SH-SY5Y (cell line): Measurements from ENCODE around the gene PAPOLG.

ENCODE experiments used
- GATA2 ChIP-seq: IDR thresholded peaks from 2 replicates; pipeline ENCODE4 v1.6.1; 2011; ENCODE audit warnings: mild to moderate bottlenecking, low read depth, low read length
- GATA3 ChIP-seq: IDR thresholded peaks from 2 replicates; pipeline ENCODE4 v1.6.1; 2011; ENCODE audit warnings: low read depth, mild to moderate bottlenecking, low read length, moderate library complexity

Gene PAPOLG

DNA sequence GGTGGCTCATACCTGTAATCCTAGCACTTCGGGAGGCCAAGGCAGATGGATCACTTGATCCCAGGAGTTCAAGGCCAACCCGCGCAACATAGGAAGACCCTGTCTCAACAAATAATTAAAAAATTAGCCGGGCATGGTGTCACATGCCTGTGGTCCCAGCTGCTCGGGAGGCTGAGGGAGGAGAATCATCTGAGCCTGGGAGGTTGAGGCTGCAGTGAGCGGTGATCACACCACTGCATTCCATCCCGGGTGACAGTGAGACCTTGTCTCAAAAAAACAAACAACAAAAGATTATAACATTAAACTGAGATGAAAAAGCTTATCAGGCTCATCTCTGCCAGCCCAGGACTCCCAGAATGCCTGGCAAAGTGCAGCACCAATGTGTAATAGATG, 50.5 kb downstream of the PAPOLG start:
- TF ChIP-seq GATA2 (no peak), GATA3 (no peak)

DNA sequence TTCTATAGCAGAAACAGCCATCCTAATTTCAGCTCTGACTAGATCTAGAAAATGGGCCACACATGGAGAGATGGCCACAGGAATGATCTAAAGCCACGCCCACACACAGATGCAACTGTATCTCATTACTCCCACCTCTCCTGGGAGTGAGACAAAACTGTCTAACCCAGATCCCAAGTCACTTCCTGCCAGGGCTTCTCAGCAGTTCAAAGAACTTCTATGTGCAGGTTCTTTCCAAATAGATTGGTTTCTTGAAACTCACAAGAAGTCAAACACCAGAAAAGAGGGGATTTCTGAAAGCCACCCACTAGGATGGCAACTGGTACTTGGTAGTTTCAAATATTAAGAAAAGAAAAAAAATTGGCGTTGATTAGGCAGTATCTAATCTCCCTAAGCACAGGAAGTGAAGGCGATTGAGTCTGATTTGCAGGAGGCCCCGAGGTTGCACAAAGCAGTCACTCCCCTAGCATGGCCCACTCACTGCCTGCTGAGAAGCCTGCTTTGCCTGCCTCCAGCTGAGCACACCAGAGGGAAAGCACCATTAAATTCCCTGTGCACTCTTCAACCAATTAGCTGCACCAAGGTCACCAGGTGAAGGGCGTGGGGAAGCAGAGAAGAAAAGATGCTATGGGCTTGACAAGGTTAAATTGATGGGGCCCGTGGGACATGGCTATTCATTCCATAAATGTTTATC, 51.1 kb downstream of the PAPOLG start:
- TF ChIP-seq GATA3 (no peak), GATA2 (no peak)

DNA sequence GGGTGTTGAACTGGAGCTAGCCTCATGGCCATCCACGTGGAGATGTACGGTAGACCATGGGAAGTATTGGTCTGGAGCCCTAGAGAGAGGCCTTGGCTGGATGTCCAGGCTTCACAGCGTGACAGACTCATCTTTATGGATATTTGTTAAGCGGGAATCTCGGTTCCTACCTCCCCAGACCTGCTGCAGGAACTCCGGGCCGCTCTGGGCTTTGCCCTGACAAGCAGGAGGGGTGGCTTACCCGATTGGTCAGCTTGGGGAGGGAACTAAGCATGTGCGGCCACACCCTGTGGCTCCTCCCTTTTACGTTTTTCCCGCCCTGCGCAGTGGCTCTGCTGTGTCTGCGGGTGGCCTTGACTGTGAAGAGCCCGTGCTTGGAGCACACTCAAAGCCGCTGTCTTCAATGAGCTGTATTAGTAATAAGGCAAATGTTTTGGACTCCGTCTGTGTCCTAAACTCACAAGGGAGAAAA, 52.3 kb downstream of the PAPOLG start:
- TF ChIP-seq GATA3: no peak
- TF ChIP-seq GATA2: no peak

DNA sequence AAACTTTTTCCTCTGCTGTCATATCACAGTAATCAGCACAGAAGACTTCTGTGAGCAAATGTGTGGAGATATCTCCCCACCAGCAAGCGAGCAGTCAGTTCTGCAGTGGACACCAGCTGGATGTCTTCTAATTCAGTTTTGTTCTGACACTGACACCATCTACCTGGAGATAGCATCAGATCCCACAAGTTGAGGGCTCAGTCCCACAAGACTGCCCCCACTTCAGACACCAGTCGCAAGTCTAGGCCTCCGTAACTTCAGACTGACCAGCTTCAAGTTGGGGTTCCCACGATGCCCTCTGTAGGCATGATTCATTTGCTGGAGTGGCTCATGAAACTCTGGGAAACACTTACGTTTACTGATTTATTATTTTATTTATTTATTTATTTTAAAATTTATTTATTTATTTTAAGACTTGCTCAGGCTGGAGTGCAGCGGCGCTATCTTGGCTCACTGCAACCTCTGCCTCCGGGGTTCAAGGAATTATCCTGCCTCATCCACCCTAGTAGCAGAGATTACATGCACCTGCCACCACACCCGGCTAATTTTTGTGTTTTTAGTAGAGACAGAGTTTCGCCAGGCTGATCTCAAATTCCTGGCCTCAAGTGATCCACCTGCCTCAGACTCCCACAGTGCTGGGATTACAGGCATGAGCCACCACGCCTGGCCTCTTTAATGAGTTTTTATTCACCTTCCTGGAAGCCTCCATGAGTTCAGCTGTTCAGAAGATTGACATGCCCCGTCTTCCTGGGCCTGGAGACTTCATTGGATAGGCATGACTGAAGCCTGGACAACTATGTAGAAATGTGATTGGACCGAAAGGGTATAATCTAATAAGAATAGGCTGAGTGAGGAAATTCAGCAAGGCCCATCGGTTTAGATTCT, 55.7 kb downstream of the PAPOLG start:
- no peak for TF ChIP-seq GATA3
- no peak for TF ChIP-seq GATA2

DNA sequence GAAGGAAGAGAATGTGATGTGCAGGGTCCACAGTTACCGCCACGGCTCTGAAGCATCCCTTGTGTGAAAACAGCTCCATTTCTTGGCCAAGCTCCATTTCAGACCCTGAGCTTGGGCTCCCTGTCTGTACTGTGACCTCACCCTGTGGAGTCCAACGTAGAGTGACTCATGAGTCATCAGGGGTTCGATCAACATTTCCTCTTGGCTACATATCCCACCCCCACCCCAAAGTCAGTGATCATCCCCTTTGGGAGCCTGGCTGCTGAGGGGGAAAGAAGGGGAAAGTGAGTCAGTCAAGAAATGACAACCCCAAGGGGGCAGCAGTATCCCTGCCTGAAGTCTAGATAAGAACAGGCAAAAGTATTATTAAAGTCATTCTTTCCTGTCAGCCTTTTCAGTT, 62.2 kb downstream of the PAPOLG start:
- TF ChIP-seq GATA2: no peak
- no peak for TF ChIP-seq GATA3

DNA sequence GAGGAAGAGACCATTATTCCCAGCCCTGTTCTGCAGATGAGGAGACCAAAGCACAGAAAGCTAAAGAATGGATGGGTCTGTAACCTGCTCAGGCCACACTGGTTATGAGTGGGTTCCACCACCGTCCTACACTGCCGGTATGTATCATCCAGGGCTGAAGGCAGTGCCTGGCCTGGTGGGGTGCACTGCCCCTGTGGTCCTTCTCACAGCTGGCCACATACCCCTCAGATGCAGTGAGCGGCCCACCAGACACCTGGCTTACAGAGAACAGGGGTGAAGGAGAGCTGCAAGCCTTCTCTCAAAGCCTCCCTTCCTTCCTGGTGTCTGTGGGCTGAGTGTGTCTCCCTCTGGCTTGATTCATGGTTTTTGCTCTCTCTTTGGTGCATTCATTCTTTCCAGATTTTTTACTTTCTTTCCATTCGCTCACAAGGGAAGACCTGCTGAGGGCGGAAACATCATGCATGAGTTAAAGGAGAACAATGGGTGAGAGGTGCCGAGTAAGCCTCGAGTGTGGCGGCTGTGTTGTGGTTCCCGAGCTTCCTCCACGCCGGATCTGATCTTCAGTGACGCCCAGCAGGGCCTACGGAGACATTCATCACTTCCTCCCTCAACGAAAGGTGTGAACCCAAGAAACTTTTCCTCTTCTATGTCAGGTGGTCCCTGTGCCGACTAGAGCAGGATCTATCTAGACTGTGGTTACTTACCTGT, 63.2 kb downstream of the PAPOLG start:
- no peak for TF ChIP-seq GATA3
- no peak for TF ChIP-seq GATA2

DNA sequence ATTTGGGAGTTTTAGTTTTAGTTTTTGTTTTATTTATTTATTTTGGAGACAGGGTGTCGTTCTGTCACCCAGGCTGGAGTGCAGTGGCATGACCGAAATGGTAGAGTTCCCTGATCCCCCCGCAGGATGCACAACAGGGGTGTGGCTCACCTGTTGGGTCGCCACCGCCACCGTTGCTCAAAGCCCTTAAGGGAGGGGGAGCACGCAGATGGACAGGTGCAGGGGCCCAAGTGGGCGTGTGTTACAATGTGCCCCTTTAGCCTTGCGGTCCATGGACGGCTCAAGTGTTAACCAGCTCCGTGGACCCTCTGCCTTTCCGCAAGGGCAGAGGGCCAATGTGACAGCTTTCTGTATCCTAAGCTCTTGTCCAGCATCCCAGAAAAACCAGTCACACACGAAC, 63.9 kb downstream of the PAPOLG start:
- TF ChIP-seq GATA2 (no peak), GATA3 (no peak)

DNA sequence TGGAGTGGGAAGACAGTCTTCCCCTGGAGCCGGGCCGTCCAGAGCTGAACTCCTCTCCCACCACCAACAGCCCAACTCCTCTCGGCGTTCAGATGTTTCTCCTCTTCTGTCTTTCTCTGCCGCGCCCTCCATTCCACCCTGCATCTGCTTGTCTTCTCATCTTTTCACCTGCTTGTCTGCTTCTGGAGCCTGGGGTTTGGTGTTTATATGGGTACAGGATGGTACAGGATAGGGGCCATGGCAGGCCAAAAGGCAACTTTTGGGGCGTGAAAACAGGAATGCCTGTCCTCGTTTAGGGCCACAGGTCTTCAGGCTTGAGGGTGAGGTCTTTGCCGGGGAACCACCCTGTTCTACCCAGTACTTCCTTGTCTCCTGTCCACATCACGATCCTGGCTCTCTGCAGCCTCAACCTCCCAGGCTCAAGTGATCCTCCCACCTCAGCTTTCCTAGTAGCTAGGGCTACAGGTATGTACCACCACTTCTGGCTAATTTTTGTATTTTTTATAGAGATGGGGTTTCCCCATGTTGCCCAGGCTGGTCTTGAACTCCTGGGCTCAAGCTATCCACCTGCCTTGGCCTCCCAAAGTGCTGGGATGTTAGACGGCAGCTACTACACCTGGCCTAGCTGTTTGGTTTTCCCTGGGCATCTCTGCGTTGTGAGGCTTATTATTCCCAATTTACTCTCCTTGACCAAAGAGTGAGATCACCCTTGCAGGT, 64.5 kb downstream of the PAPOLG start:
- TF ChIP-seq GATA3 (no peak), GATA2 (no peak)

DNA sequence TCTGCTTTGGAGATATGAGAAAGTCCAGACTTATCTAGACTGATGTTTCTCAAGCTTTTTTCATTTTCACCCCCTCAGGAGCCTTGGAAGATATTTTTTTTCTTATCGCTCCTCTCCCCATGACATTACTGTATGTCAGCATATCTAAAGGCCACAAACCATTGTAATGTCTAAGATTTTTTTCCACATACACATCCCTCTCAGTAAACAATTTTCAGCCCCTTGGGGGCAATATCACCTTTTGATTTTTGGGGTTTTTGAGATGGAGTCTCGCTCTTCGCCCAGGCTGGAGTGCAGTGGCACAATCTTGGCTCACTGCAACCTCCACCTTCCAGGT, 65.0 kb downstream of the PAPOLG start:
- no peak for TF ChIP-seq GATA3
- TF ChIP-seq GATA2: no peak

DNA sequence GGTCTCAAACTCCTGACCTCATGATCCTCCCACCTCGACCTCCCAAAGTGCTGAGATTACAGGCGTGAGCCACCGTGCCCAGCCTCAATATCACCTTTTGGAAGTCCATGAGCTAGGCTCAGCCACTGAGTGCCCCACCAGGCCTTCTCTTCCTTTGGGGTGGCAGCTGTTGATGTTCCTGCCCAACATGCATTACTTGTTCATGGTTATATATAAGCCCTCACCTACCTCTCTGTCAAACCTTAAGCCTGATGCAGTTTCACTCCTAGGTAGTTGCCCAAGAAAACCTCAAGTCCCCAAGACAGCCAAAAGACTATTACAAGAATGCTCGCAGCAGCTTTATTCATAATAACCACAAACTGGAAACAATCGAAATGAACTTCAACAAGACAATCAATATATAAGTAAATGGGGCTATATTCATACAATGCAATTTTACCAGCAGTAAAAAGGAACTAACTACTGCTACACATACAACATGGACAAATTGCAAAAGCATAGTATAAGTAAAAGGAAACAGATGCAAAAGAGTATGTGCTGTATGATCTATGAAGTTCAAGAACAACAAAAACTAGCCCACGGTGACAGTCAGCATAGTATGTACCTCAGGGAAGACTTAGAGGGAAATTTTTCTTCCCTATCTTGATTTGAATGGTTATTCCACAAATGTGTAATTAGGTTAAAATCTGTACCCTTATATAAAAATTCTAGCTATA, 65.7 kb downstream of the PAPOLG start:
- TF ChIP-seq GATA2: no peak
- TF ChIP-seq GATA3: no peak

DNA sequence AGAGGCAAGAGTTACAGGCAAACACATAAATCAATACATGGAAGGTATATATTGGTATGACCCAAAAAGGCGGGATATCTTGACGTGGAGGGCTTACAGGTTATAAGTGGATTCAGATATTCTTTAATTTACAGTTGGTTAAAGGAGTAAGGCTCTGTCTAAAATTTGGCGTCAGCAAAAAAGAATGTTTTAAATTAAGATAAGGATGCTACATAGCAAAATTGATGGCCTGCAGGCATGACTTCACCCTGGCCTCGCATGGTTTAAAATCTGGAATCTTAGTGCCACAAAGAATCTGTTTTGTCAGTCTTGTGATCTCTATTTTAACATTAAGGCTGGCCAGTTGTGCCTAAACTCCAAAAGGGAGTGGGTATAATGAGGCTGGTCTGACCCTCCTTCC, 66.9 kb downstream of the PAPOLG start:
- TF ChIP-seq GATA2 (no peak), GATA3 (no peak)

DNA sequence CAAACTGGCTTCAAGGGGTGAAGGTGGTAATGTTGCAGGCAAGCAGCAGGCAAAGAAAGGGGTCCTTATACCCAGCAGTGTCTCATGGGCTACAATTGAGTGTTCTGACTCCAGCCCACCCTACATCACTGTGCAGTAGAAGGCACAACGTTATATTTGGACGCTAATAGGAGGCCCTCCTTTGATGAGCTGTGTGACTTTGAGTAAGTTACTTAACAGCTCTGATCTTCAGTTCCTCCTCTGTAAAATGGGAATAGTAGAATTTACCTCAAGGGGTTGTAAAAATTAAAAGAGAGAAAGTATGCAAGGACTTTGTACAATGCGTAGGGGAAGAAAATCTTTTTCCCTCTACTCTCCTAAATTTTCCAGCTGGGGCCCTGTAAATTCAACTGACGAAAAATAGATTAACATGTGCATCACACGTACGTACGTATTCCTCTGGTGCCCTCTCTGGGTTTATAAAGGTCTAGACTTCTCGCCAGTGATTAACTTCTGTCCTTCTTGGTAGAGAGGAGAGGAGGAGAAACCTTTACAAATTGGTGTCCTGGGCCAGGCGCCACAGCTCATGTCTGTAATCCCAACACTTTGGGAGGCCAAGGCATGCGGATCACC, 67.7 kb downstream of the PAPOLG start:
- TF ChIP-seq GATA3 (no peak), GATA2 (no peak)

DNA sequence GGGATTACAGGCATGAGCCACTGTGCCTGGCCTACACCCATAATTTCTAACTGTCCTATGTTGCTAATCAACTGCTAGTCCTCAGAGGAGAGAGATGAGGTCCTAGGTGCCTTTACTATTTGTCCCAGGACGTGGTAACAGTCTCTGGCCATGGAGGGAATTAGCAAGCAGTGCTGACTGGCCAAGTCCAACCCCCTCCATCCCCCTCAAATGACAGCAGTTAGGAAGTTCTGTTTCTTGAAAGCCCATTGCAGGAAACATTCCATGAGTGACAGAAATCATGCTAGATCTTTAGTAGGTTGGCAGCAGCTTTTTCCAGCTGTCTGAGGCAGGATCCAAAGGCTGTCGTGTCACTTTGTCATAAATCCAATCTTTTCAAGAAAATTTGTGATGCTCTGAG, 69.6 kb downstream of the PAPOLG start:
- TF ChIP-seq GATA2 (no peak), GATA3 (no peak)

DNA sequence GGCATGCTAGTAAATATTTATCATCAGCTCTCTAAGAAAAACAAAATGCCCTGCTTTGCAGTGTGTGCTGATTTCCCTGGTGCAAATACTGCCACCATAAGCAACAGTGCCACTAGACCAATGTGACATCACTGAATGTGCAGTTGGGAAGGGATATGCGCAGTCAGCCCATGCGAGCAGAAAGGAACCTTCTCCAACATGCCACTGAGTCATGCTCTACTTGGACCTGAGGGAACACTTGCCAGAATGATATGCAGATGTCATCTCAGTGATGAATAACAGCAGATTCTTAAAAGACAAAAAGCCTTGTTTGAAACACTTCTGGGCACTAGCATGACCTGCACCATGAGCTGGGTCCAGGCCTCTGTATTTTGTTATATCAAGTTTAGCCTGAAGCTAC, 70.0 kb downstream of the PAPOLG start:
- TF ChIP-seq GATA3: no peak
- TF ChIP-seq GATA2: no peak
